Spinal cord (tissue), 10 donors: Measurements from ENCODE around the gene XPO6. TPM values are rescaled to one million over a fixed set of nuclear protein-coding genes. Genes with fewer than 3 reads are reported as not detected.

Experiments used
- DNase-seq, 6 donors: peaks; one replicate each; pipeline versions ENCODE4 v3.0.0 to v3.0.0-alpha.2; 2013 to 2015; ENCODE audit warnings: low spot score in 6 of 6, low read depth in 4 of 6
- H3K27ac ChIP-seq: one replicate; pipeline ENCODE4 v1.5.1; 2013; ENCODE audit warnings: low read depth, low read length, control low read depth
- H3K27me3 ChIP-seq: one replicate; pipeline ENCODE4 v1.6.1; 2013; ENCODE audit warnings: low read length; ENCODE audit not compliant: control insufficient read depth, insufficient read depth
- H3K36me3 ChIP-seq: one replicate; pipeline ENCODE4 v1.6.1; 2013; ENCODE audit warnings: low read length; ENCODE audit not compliant: control insufficient read depth, insufficient read depth
- H3K4me1 ChIP-seq: one replicate; pipeline ENCODE4 v1.6.1; 2013; ENCODE audit warnings: low read length; ENCODE audit not compliant: control insufficient read depth, insufficient read depth
- H3K4me3 ChIP-seq: one replicate; pipeline ENCODE4 v1.5.1; 2013; ENCODE audit warnings: low read depth, low read length, control low read depth
- H3K9me3 ChIP-seq: one replicate; pipeline ENCODE4 v1.6.1; 2013; ENCODE audit warnings: low read length; ENCODE audit not compliant: control insufficient read depth, insufficient read depth
- WGBS: methylation state at CpG from one replicate; pipeline ENCODE4 v1.1.5; 2013; ENCODE audit warnings: missing lambda C conversion rate; ENCODE audit not compliant: insufficient coverage; 5-methylcytosine and 5-hydroxymethylcytosine counted together
- polyA plus RNA-seq, 2 donors: library from polyadenylated mRNA; unstranded; fragments of 120-200 nt; gene quantifications; one replicate each; pipeline ENCODE4 v1.2.1, GENCODE V29; 2013; ENCODE audit not compliant: insufficient read length in 2 of 2
- small RNA-seq: library from RNA; depleted of rRNA; stranded (forward); fragments of <200 nt; gene quantifications from one replicate; pipeline ENCODE3, GENCODE V24; 2014; ENCODE audit warnings: low replicate concordance
- total RNA-seq, 2 donors: library from RNA; depleted of rRNA in 1 of 2; stranded (reverse); fragments of 120-200 nt in 1 of 2; fragments of >200 nt in 1 of 2; gene quantifications; one replicate each; pipeline versions ENCODE4 v1.2.3 to v1.2.4, GENCODE V29; 2013 to 2014
- donor health status: healthy.

The XPO6 gene
- total and polyA plus RNA-seq, 4 donors: 84.1 to 164 (median 116) TPM

DNA sequence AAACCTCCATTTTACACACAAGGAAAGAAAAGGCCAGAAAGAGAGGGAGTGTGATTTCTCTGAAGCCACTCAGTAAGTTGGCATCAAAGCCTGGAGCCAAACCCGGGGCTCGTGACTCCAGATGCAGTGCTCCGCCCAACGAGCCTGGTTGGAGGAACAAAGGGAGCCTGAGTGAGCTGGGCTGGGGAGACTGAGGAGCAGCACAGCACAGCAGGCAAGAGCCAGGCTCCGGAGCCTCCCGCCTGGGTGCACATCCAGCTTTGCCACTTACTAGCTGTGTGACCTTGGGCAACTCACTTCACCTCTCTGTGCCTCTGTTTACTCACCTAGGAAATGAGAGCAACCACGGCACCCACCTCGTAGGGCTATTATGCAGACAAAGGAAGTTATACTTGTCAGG lies 153.8 kb downstream of the XPO6 start:
- Histone ChIP-seq H3K9me3 (no peaks in the 10 kb centered on the region), H3K36me3 (no peaks in the 10 kb centered on the region), H3K27me3 (peaks cover 5% of the 10 kb centered on the region), H3K27ac (no peak overlapping the region), H3K4me3 (no peak overlapping the region), H3K4me1 (peaks cover 15% of the 10 kb centered on the region)
- WGBS: 82% methylated on average over 8 of the region's 8 CpGs
- DNase-seq: no peak

DNA sequence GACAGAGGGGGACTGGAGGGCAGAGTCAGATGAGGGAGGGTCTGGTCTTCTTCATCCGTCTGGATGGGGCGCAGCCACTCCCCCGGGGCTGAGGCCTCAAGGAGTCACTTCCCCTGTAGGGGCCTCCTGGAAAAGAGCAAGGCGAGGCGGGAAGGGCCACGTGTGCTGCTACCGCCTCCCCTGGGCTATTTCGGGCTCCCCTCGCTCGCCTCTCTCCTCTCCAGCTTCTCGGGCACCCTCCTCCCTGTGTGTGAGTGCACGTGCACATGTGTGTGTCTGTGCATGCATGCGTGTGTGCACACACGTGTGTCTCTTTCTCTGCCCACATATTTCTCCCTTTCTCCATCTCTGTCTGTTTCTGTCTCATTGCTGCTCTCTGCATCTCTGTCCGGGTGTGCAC lies 158.3 kb downstream of the XPO6 start:
- H3K4me1 ChIP-seq: no peaks in the 10 kb centered on the region
- 54% methylated on average over 15 of the region's 15 CpGs for WGBS
- H3K36me3 ChIP-seq: no peaks in the 10 kb centered on the region
- DNase-seq: no peak
- H3K4me3 ChIP-seq: no peak overlapping the region
- H3K27ac ChIP-seq: no peak overlapping the region
- no peaks in the 10 kb centered on the region for H3K9me3 ChIP-seq
- peaks cover 2% of the 10 kb centered on the region for H3K27me3 ChIP-seq

DNA sequence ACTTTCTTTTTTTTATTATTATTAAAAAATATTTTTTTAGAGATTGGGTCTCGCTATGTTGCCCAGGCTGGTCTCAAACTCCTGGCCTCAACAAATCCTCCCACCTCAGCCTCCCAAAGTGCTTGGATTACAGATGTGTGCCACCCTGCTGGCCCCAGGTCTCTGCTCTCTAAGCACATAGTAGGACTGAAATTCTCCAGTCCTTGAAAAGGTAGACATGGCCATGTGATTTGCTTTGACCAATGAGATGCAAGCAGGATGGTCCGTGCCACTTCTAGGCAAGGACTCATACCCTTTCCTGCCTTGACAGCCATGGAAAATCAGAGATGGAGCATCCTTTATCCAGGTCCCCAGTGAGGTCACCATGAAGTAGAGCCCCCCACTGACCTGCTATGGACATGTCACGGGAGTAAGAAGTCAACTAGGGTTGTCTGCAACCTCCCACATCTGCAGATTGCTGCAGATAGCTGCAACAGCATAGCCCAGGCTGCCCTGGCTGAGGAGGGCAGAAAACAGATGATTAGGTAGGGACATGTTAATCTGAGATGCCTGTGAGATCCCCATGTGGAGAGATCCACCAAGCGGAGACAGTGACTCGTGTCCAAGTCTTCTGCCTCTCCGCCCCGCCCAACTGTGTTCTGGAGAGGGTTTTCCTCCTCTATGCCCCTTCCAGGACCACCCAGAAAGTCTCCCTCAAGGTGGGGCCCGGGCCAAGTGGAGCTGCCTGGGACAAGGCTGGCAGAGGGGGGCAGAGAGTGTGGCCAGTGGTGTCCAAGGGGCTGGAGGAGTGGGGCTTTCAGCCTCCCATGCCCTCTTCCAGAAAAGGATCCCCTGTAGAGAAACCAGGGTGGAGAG lies 159.3 kb downstream of the XPO6 start:
- H3K27ac ChIP-seq: no peak overlapping the region
- peaks cover 2% of the 10 kb centered on the region for H3K27me3 ChIP-seq
- 68% methylated on average over 6 of the region's 8 CpGs for WGBS
- H3K36me3 ChIP-seq: no peaks in the 10 kb centered on the region
- H3K4me3 ChIP-seq: no peak overlapping the region
- no peaks in the 10 kb centered on the region for H3K9me3 ChIP-seq
- no peaks in the 10 kb centered on the region for H3K4me1 ChIP-seq
- DNase-seq: no peak

DNA sequence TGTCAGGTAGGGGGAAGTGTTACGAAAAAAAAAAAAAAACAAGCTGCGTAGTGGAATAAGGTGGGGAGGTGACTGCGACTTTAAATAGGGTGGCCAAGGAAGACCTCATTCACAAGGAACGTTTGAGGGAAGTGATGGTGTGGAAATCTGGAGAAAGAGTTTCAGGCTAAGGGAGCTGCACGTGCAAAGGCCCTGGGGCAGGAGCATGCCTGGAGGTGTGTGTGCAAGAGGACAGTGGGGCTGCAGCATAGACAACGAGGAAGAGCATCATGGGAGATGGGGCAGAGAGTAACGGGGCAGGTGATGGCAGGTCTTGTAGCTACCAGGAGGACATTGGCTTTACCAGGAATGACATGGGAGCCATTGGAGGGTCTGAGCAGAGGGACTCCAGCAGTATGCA lies 160.3 kb downstream of the XPO6 start:
- Histone ChIP-seq H3K4me1 (no peaks in the 10 kb centered on the region), H3K9me3 (no peaks in the 10 kb centered on the region), H3K36me3 (no peaks in the 10 kb centered on the region), H3K27me3 (peaks cover 2% of the 10 kb centered on the region), H3K4me3 (no peak overlapping the region), H3K27ac (no peak overlapping the region)
- WGBS: 75% methylated on average over 7 of the region's 7 CpGs
- DNase-seq: no peak

Small RNA genes within 50 kb of the gene (small RNA-seq; reads per million reads assigned to genes)
- gene RF00402 (not detected), gene RNY1P10 (0.30 reads per million, percentile 28 among the genes with 10 or more reads in this experiment)

Other genes with a start within 250 kb of the XPO6 start
- gene GSG1L, start 148.3 kb downstream of the XPO6 start, total RNA-seq: 10 to 100 TPM in 1 of 2 donors, 1 to 10 TPM in 1; 7.5 to 13.1 TPM
- gene GSG1L, start 148.3 kb downstream of the XPO6 start, polyA plus RNA-seq: 10 to 100 TPM; 22.9 to 26.1 TPM
- 1 to 10 TPM; 6.5 to 7.7 TPM for gene SBK1, start 80.6 kb upstream of the XPO6 start, total RNA-seq
- gene SBK1, start 80.6 kb upstream of the XPO6 start, polyA plus RNA-seq: 100 to 1,000 TPM; 107 to 117 TPM
- gene NPIPB6, start 151.5 kb upstream of the XPO6 start, total RNA-seq: 1 to 10 TPM; 1.5 to 2.5 TPM
- 1 to 10 TPM in 1 of 2 donors, not detected in 1; 6.1 TPM for gene NPIPB6, start 151.5 kb upstream of the XPO6 start, polyA plus RNA-seq
- 10 to 100 TPM; 72.7 to 79.0 TPM for gene EIF3CL, start 191.9 kb upstream of the XPO6 start, total RNA-seq
- 10 to 100 TPM; 79.8 to 91.7 TPM for gene EIF3CL, start 191.9 kb upstream of the XPO6 start, polyA plus RNA-seq